Stimulated activated CD8-positive, alpha-beta memory T cell treated with anti-CD3 and anti-CD28 coated beads, Interleukin-12 subunit alpha, Interleukin-12 subunit beta, amount 100 ng/mL, for 1 hour (primary cell): ENCODE results near the gene EAPP.
"Not testable (repeated sequence)": the region's sequence is repeated elsewhere in the genome, so short reads cannot be mapped to it uniquely, and the experiment has no call there.

Experiments used
- DNase-seq: peaks from one replicate; pipeline ENCODE4 v3.0.0-alpha.2; 2020; ENCODE audit warnings: low read depth

Gene EAPP, protein sequence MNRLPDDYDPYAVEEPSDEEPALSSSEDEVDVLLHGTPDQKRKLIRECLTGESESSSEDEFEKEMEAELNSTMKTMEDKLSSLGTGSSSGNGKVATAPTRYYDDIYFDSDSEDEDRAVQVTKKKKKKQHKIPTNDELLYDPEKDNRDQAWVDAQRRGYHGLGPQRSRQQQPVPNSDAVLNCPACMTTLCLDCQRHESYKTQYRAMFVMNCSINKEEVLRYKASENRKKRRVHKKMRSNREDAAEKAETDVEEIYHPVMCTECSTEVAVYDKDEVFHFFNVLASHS

DNA sequence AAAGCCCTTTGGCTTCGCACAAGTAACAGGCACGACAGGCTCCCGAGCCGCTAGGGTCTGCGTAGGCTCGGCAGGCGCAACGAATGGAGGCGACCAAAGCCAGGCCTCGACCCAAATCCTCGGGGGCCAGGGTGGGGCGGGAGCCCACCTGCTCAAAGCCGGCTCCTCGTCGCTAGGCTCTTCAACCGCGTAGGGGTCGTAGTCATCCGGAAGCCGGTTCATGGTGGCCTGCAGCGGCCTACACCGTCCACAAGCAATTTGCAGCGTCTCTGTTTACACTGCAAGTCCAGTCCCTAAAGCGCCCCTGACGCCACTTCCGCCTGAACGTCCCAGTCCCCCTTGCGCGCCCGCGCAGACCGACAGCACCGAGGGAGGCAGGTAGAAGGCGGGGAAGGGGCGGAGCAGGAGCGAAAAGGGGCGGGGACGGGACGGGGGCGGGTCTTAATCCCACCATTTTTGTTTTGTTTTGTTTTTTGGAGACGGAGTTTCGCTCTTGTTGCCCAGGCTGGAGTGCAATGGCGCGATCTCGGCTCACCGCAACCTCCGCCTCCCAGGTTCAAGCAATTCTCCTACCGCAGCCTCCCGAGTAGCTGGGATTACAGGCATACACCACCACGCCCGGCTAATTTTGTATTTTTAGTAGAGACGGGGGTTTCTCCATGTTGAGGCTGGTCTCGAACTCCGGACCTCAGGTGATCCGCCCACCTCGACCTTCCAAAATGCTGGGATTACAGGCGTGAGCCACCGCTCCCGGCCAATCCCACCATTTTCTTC, at the start of gene EAPP:
TSS of gene EAPP (minus strand) at position 295 of the 774 bp plus-strand sequence. CDS start at position 222, 73 bp downstream.
- DNase-seq = peak; percentile 89

DNA sequence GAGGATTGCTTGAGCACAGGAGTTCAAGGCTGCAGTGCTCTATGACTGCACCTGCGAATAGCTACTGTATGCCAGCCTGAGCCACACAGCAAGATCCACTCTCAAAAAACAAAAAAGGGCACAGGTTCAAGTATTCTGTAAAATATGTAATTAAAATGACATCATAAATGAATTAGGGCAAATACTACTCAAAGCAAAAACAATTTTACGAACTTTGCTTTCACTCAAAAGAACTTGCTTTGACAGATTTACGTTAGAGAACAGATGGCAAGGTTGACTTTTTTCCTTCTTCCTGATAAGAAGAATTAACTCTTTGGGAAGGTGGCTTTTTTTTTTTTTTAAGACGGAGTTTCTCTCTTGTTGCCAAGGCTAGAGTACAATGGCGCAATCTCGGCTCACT, 44.0 kb upstream of the EAPP start:
- no peak for DNase-seq

DNA sequence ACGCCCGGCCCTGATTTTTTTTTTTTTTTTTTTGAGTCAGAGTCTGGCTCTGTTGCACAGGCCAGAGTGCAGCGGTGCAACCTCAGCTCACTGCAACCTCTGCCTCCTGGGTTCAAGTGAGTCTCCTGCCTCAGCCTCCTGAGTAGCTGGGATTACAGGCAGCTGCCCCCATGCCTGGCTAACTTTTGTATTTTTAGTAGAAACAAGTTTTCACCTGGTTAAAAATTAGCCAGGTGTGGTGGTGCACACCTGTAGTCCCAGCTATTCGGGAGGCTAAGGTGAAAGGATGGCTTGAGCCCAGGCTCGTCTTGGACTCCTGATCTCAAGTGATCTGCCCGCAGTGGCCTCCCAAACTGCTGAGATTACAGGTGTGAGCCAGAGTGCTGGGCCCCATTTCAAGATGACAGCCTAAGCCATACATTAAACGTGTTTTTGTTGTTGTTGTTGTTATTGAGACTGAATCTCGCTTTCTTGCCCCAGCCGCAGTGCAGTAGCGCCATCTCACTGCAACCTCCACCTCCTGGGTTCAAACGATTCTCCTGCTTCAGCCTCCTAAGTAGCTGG, 42.7 kb upstream of the EAPP start:
- no peak for DNase-seq

DNA sequence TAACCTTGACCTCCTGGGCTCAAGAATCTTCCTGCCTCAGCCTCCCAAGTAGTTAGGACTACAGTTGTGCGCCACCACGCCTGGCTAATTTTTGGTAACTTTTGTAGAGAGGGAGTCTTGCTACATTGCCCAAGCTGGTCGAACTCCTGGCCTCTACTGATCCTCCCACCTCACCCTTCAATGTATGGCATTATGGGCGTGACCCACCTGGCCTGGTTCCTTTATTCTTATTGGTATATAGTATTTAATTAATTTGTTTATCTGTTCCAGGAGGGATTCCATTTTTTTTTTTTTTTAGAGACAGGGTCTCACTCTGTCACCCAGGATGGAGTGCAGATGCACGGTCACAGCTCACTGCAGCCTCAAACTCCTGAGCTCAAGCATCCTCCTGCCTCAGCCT, 40.9 kb upstream of the EAPP start:
- DNase-seq = no peak

DNA sequence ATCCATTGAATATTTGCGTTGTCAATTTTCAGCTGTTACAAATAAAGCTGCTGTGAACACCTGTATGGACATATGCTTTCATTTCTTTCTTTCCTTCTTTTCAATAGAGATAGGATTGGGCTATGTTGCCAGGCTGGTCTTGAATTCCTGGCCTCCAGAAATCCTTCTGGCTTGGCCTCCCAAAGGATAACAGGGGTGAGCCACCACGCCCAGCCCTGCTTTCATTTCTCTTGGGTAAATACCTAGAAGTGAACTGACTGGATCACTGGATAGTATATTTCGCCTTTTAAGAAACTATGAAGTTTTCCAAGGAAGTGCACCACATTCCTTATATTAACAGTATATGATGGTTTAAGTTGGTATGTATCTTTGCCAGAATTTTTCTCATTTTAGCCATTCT, 32.3 kb upstream of the EAPP start:
- no peak for DNase-seq

DNA sequence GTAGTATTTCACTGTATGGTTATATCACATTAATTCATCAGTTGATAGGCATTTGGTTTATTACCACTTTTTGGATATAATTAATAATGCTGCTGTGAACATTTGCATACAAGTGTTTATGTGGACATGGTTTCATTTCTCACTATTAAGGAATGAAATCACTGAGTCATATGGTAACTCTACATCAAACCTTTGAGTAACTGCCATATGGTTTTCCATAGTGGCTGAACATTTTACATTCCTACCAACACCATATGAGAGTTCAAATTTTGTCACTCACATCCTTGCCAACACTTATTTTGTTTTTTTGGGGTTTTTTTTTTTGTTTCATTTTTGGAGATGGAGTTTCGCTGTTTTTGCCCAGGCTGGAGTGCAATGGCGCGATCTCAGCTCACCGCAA, 30.2 kb upstream of the EAPP start:
- no peak for DNase-seq

DNA sequence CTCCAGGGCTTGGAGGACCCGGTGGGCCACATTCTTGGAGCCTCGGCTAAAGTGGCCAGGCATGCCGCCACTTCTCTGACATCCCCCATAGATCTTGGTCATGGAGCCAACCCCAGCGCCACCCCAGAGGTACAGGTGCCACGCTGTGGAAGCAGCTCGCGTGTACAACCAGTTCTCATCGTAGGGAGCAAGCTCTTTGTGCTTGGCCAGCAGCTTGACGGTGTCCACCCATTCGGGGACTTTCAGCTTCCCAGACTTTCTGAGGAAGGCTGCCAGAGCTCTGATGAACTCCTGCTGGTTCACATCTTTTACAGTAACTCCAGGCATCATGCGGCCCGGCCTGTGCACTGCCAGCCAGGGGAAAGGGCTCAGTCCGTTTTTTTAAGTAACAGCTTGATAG, 29.3 kb upstream of the EAPP start:
- DNase-seq = no peak

DNA sequence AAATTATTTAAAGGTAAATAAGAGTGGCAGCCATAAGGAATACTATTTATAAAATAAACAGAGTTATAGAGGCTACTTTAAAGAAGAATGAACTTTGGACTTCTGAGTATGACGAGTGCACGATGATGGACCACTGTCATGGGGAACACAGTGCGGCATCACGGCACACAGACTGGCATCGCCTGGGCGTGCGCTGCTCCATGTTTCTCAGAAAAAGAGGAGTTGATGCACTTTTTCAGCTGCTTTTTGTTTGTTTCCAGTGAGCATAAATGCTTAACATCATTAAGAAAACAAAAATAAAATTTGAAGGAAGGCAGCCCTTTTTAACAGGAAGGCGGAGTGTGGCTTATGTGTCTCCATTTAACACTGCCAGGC, 23.3 kb upstream of the EAPP start:
- no peak for DNase-seq

DNA sequence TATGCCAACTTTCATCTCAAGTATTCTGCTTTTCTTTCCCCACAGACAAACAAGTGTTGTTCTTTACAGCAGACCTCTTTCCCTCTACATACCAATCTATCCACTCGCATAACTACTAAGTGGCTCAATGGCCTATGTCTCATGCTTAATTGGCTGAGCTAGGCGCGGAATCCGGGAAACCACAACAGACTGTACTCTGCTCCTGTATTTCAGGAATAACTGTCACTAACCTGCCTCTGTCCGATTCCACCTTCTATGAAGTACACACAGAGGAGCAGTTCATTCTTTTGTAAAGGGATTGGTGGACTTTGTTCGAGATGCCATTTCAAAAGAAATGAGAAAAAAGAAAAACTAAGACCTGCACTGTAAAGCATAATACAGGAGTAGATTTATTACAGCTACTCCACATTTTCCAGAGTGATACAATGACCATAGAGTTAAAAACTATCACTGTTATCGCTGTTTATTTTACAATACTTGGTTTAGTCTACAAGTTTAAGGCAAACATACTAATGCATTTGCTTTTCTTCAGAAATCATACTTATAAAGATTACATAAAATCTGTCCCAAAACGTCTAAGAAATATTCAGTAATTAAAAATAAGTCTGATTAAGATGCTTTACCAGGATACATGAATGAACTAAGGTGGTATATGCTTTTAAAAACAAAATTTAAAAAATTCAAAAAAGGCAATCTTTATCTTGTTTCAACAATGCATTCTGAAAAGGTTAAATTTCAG, 22.7 kb upstream of the EAPP start:
- DNase-seq = not testable (repeated sequence)

DNA sequence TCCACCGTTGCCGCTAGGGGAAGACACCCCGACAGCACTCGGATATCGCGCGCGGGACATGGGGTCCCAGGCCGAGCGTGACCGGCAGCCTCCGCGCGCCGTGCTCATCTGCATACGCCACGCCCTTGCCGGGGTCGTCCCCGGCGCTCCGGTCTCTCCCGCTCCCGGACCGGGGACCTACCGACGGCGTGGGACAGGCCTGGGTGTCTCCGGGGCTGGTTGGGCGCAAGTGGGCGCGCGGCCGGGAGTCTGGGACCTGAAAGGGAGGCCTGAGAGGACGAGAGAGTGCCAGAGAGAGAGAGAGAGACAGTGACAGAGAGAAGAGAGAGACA, 17.0 kb upstream of the EAPP start:
- DNase-seq = not testable (repeated sequence)

DNA sequence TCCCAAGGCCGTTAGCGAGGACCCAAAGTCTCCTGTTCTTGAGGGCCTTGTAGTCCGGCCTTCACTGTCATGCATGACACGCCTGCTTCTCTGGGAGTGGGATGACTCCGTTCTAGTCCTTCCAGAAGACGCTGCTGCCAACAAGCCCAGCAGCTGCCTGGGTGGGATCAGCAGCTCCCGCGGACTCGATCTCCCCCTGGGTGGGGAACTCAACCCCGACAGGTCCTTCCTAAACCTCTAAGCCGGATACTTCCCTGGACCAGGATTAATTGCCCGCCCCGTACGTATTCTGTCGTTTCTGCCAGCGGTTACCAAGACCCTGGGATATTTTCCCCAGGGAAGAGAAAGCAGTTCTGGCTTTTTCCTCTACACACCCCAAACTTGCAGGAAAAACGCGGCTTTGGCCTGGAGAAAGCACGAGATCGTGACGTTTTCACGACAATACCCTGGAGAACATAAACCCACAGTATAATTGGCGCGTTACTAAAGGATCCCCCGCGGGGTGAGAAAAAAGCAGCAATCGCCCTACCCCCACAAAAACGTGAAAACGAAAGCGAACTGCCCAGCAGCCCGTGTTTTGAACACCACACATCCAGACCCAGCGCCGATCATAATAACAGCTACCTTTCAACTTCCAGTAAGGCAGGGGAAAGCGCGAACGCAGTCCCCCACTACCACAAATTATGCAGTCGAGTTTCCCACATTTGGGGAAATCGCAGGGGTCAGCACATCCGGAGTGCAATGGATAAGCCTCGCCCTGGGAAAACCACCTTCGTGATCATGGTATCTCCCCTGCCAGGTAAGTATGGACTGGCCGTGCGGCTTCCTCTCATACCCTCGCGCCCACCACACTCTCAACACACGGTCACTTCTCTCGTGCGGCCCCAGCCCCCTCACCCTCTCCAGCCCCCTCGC, 16.3 kb upstream of the EAPP start:
- not testable (repeated sequence) for DNase-seq

DNA sequence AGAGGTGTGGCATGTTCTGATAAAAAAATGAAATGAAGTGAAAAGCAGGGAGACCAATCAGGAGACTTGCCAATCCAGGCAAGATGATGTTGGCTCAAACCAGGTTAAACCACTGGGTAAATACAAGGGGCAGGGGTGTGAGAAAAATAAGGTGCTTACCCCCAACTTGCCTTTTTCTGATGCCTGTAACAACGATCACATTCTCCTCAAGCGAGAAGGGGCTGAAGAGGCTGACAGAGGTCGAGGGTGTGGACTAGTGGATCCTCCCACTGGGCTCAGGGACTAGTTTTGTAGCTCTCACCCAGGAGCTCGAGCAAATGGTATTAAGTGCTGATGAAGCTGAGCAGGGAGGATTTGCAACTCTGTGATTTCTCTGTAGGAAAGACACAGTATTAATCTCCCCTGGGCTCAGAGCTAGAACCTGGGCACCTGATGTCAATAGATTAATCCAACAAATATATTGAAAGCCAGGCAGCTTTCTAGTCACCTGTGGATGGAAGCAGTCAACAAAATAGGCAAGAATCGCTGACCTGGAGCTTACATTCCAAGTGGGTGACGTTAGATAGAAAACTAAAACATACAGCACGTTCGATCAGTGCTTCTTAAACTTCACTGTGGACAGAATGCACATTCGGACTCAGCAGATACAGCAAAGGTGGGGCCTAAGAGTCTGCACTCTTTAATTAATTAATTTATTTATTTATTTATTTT, 15.2 kb upstream of the EAPP start:
- DNase-seq = no peak

DNA sequence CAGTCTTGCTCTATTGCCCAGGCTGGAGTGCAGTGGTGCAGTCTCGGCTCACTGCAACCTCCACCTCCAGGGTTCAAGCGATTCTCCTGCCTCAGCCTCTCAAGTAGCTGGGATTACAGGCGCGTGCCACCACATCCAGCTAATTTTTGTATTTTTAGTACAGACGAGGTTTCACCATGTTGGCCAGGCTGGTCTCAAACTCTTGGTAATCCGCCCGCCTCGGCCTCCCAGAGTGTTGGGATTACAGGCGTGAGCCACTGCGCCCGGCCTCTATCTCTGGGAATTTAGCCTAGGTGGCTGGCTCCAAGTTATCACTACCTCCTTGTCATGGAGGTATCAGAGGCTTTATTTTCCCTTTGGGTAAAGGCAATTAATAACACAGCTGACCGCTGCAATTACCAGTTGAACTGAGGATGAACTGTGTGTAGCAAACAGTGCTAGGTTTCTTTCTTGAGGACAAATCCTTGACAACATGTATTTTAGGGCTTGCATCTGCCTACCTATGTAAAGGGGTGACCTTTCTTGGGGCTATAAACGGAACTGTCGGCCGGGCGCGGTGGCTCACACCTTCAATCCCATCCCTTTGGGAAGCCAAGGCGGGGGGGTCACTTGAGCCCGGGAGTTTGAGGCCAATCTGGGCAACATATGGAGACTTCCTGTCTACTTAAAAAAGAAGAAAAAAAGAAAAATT, 9.9 kb upstream of the EAPP start:
- not testable (repeated sequence) for DNase-seq

DNA sequence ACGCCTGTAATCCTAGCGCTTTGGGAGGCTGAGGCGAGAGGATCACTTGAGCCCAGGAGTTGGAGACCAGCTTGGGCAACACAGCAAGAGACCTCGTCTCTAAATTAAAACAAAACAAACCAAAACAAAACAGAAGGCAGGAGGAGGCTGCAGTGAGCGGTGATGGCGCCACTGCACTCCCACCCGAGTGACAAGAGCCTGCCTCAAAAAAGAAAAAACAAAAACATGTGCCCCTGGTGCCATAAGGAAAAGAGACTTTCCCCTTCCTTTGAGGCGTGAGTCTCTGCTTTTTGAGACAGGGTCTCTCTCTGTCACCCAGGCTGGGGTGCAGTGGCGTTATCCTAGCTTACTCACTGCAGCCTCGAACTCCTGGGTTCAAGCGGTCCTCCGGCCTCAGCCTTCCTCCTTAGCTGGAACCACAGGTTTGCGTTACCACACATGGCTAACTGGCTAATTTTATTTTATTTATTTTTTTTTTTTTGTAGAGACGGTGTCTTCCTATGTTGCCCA, 9.0 kb upstream of the EAPP start:
- no peak for DNase-seq

DNA sequence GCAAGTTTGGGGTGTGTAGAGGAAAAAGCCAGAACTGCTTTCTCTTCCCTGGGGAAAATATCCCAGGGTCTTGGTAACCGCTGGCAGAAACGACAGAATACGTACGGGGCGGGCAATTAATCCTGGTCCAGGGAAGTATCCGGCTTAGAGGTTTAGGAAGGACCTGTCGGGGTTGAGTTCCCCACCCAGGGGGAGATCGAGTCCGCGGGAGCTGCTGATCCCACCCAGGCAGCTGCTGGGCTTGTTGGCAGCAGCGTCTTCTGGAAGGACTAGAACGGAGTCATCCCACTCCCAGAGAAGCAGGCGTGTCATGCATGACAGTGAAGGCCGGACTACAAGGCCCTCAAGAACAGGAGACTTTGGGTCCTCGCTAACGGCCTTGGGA, 7.6 kb upstream of the EAPP start:
- DNase-seq = not testable (repeated sequence)

DNA sequence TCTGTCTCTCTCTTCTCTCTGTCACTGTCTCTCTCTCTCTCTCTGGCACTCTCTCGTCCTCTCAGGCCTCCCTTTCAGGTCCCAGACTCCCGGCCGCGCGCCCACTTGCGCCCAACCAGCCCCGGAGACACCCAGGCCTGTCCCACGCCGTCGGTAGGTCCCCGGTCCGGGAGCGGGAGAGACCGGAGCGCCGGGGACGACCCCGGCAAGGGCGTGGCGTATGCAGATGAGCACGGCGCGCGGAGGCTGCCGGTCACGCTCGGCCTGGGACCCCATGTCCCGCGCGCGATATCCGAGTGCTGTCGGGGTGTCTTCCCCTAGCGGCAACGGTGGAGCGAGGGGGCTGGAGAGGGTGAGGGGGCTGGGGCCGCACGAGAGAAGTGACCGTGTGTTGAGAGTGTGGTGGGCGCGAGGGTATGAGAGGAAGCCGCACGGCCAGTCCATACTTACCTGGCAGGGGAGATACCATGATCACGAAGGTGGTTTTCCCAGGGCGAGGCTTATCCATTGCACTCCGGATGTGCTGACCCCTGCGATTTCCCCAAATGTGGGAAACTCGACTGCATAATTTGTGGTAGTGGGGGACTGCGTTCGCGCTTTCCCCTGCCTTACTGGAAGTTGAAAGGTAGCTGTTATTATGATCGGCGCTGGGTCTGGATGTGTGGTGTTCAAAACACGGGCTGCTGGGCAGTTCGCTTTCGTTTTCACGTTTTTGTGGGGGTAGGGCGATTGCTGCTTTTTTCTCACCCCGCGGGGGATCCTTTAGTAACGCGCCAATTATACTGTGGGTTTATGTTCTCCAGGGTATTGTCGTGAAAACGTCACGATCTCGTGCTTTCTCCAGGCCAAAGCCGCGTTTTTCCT, 7.0 kb upstream of the EAPP start:
- not testable (repeated sequence) for DNase-seq

DNA sequence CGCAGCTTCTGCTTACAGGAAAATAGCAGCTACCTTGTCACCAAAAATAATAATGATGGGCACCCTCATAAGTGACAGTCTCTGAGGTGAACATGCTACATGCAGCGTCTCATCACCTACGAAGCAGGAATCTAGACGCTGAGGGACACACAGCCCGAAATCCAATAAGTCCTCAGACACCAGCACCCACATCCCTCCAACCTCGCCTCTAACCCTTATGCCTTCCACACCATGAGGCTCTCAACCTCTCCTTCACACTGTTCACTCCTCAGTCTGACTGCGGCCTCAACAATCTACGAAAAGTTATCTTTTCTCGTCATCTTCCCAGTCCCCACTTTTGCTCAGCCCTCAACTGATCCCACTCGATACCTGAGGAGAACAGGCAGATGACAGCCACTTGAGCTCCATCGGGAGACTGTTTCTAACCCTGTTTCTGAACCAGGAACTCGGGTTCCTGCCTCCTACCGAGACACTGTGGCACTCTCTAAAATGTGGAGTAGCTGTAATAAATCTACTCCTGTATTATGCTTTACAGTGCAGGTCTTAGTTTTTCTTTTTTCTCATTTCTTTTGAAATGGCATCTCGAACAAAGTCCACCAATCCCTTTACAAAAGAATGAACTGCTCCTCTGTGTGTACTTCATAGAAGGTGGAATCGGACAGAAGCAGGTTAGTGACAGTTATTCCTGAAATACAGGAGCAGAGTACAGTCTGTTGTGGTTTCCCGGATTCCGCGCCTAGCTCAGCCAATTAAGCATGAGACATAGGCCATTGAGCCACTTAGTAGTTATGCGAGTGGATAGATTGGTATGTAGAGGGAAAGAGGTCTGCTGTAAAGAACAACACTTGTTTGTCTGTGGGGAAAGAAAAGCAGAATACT, 919 bp upstream of the EAPP start:
- not testable (repeated sequence) for DNase-seq

DNA sequence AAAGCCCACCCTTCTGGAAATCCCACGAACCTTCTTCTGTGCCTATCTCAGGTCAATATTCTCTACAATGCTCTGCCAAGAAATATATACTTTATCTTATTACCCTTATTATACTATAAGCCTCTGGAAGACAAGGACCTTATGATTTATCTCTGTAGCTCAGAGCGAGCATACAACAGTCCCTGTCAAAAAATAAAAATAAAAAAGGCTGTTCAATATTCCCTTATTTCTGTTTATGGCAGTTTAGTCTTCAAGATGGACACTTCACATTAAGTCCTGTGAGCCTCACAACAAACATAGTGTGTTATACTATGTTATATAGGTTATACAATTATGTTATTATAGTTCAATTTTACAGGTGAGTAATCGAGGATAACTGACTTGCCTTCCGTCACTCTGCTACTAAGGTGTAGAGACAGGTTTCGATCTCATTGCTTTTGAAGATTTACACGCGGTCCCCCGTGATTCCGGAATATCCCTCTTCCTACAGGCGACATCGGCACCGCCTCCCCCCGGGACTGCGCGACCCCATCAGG, 562 bp downstream of the EAPP start:
- no peak for DNase-seq
